Measurements from ENCODE around the gene PTPRN2.

GRCh38 chr7:157574120-157574825 is 1013.4 kb downstream of the PTPRN2 start:
- no peak for TF ChIP-seq CTCF (conservative IDR thresholded peaks at IDR 0.05)
- no peak for TF ChIP-seq EZH2 (IDR thresholded peaks at IDR 0.05; ENCODE audit: low read depth)

All from PC-9 (cell line).